KG1 (cell line): ENCODE data around the gene GEMIN8.
A peak's percentile ranks its signal among the peaks of the same experiment; 100 is the strongest.

Experiments
- DNase-seq: peaks from one replicate; lab custom pipeline; 2025; lab: John Stamatoyannopoulos, UW

Gene GEMIN8

DNA sequence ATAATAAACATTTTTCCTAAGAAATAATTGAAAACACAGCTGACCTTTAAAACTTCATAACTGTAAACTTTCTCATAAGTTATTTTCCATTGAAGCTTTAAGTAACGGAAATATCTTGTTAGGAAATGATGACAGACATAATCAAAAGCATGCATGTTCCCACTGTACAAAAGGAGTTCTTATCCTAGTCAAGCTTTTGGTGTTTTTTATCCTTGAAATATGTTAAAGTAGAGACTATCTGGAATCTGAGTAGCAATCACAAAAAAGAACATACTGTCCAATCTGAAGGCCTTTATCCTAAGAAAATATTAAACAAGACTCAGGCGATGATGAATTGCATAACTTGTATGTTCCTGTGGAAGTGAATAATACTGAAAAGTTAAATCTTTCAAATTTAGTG, 14.4 kb downstream of the GEMIN8 start:
- DNase-seq: no peak

GRCh38 chrX:14014526-14014925, 15.2 kb downstream of the GEMIN8 start:
- no peak for DNase-seq

DNA sequence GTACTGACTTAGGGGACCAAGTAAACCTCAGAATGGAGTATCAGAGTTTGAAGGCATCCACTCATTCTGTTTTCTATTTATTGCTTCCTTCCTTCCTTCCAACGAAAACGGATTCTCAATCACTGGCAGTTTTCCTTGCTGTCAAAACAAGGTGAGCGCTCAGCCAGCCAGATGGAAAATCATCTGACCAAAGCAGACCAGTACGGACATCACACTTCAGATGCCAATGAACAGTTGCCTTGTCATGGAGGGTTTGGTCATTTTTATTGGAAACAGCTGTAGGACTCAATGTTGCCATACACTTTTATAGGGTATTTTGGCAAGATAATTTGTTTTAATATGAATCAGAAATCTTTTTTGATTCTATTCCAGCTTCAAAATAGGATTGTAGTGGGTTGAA, 16.6 kb downstream of the GEMIN8 start:
- no peak for DNase-seq

- no peak for DNase-seq
Measured at GRCh38 chrX:14010566-14010965, 19.1 kb downstream of the GEMIN8 start.

GRCh38 chrX:14006540-14006939, 23.2 kb downstream of the GEMIN8 start:
- DNase-seq: no peak

- DNase-seq: no peak
Measured at GRCh38 chrX:14003876-14004425, 25.7 kb downstream of the GEMIN8 start.

DNA sequence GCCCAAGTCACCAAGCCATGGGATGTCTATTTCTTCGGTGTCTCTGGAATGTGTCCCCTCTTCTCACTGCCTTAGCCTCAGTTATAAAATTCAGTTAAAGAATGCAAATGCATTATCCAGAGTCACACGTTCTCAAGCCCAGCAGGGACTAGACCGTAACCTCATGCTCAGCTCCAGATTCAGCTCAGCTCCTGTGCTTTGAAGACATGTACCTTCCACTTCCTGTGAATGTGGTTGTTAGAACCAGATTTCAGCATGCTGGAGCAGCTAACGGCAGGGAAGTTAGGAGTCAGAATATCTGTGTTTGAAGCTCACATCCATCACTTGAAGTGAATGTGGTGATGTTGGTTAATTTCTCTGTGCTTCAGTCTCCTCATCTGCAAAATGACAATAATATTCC, 26.7 kb downstream of the GEMIN8 start:
- DNase-seq: no peak

GRCh38 chrX:13996650-13997049, 33.0 kb downstream of the GEMIN8 start:
- no peak for DNase-seq

GRCh38 chrX:13994536-13995080, 35.1 kb downstream of the GEMIN8 start:
- DNase-seq: no peak

DNA sequence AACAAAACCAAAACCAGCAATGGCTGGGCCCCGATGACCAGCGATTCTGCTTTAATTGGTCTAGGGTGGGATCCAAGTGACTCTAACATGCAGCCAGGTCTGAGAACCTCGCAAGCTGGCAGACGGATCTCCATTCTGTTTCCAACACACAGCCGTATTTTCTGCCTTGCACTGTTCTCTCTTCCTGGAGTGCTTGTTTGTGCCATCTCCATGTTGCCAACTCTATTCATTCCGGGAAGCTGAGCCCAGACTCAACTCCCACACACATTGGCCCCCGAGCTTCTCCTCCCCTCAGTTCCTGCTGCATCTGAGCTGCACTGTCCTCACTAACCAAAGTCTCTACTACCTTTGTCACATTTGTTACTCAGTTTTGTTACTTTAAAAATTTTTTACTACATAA, 35.6 kb downstream of the GEMIN8 start:
- DNase-seq: no peak

GRCh38 chrX:13990126-13990800, 39.4 kb downstream of the GEMIN8 start:
- DNase-seq: no peak

- DNase-seq: no peak
Measured at GRCh38 chrX:13985697-13986435, 43.8 kb downstream of the GEMIN8 start.

GRCh38 chrX:13983734-13984133, 46.0 kb downstream of the GEMIN8 start:
- DNase-seq: peak; percentile 4

- no peak for DNase-seq
Measured at GRCh38 chrX:13968198-13968597, 61.5 kb downstream of the GEMIN8 start.

DNA sequence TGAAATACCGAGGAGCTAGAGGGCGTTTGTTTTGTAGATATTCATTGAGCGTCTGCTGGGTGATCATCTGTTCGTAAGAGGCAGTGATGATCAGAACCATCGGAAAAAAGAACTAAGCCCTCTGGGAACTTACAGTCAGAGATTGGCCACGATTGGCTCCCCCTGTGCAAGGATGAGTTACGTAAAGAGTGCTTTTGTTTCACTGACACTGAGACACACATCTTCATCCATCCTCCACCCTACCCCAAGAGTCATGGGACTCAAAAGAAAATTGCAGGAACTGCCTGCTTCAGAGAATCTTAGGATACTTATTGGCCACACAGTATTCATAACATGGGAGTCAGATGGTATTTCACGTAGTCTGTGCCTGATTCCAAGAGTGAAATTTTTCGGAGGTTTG, 62.1 kb downstream of the GEMIN8 start:
- DNase-seq: no peak

DNA sequence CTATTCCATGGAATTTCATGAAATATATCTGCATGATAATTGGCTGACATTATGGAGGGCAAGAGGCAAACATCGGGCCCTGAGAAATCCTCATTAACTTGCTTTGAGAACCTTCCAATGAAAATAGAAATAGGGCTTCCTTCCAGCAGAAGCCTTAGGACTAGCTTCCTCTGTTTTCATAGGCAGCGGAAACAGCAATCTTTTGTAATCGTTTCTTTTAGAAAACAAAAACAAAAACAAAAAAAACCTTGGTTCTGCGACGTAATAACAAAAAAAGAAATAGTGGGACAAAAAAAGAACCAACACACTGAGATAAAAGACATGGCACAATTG, 62.9 kb downstream of the GEMIN8 start:
- no peak for DNase-seq

- DNase-seq: no peak
Measured at GRCh38 chrX:13966071-13966792, 63.5 kb downstream of the GEMIN8 start.

DNA sequence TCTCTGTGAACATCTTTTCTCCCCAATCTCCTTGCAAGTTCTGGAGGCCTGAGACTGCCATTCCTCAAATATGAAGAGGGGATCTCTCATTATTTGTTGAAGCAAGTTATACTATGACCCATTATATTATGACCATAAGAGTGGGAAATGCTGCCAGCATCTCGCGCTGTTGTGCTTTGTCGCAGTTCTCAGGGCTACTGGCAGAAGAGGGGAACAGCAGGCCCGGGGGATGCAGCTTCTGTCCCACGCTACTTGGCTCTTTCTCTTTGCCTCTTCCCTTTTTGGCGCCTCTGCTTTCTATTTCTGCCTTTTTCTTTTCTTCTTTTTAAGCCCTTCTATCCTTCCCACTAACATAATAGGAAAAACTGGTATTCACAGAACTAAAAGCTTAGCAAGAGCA, 64.2 kb downstream of the GEMIN8 start:
- DNase-seq: no peak

- DNase-seq: no peak
Measured at GRCh38 chrX:13956998-13957397, 72.7 kb downstream of the GEMIN8 start.
